ENCODE results near the gene JAKMIP1.
"Not testable (repeated sequence)": the region's sequence is repeated elsewhere in the genome, so short reads cannot be mapped to it uniquely, and the experiment has no call there.

The JAKMIP1 gene

GRCh38 chr4:6229671-6230501 lies 29.5 kb upstream of the JAKMIP1 start:
- no peak for DNase-seq (ENCODE audit: extremely low read depth in 1 of 2, low read depth in 1 of 2)

GRCh38 chr4:6229095-6229494 lies 28.7 kb upstream of the JAKMIP1 start:
- DNase-seq (ENCODE audit: extremely low read depth in 1 of 2, low read depth in 1 of 2): no peak

GRCh38 chr4:6228158-6229067 lies 28.1 kb upstream of the JAKMIP1 start:
- DNase-seq (ENCODE audit: extremely low read depth in 1 of 2, low read depth in 1 of 2): no peak

GRCh38 chr4:6227412-6228157 lies 27.2 kb upstream of the JAKMIP1 start:
- DNase-seq (ENCODE audit: extremely low read depth in 1 of 2, low read depth in 1 of 2): no peak

- DNase-seq (ENCODE audit: extremely low read depth in 1 of 2, low read depth in 1 of 2): no peak
These were observed 26.2 kb upstream of the JAKMIP1 start for GRCh38 chr4:6226506-6226905.

GRCh38 chr4:6225469-6225868 lies 25.1 kb upstream of the JAKMIP1 start:
- no peak for DNase-seq (ENCODE audit: extremely low read depth in 1 of 2, low read depth in 1 of 2)

- DNase-seq (ENCODE audit: extremely low read depth in 1 of 2, low read depth in 1 of 2): no peak
These were observed 24.4 kb upstream of the JAKMIP1 start for GRCh38 chr4:6224735-6225134.

- no peak for DNase-seq (ENCODE audit: extremely low read depth in 1 of 2, low read depth in 1 of 2)
These were observed 22.5 kb upstream of the JAKMIP1 start for GRCh38 chr4:6222761-6223292.

- no peak for DNase-seq (ENCODE audit: extremely low read depth in 1 of 2, low read depth in 1 of 2)
These were observed 21.8 kb upstream of the JAKMIP1 start for GRCh38 chr4:6221851-6222760.

GRCh38 chr4:6221301-6221850 lies 21.0 kb upstream of the JAKMIP1 start:
- no peak for DNase-seq (ENCODE audit: extremely low read depth in 1 of 2, low read depth in 1 of 2)

- no peak for DNase-seq (ENCODE audit: extremely low read depth in 1 of 2, low read depth in 1 of 2)
These were observed 17.5 kb upstream of the JAKMIP1 start for GRCh38 chr4:6217716-6218381.

- no peak for DNase-seq (ENCODE audit: extremely low read depth in 1 of 2, low read depth in 1 of 2)
These were observed 16.2 kb upstream of the JAKMIP1 start for GRCh38 chr4:6216588-6216987.

- no peak for DNase-seq (ENCODE audit: extremely low read depth in 1 of 2, low read depth in 1 of 2)
These were observed 9.6 kb upstream of the JAKMIP1 start for GRCh38 chr4:6209921-6210320.

- not testable (repeated sequence) for DNase-seq (ENCODE audit: extremely low read depth in 1 of 2, low read depth in 1 of 2)
These were observed 8.9 kb upstream of the JAKMIP1 start for GRCh38 chr4:6209291-6209690.

- DNase-seq (ENCODE audit: extremely low read depth in 1 of 2, low read depth in 1 of 2): no peak
These were observed 8.1 kb upstream of the JAKMIP1 start for GRCh38 chr4:6208416-6208815.

GRCh38 chr4:6207602-6208001 lies 7.3 kb upstream of the JAKMIP1 start:
- no peak for DNase-seq (ENCODE audit: extremely low read depth in 1 of 2, low read depth in 1 of 2)

- DNase-seq (ENCODE audit: extremely low read depth in 1 of 2, low read depth in 1 of 2): no peak
These were observed 6.5 kb upstream of the JAKMIP1 start for GRCh38 chr4:6206771-6207290.

GRCh38 chr4:6205973-6206372 lies 5.6 kb upstream of the JAKMIP1 start:
- DNase-seq (ENCODE audit: extremely low read depth in 1 of 2, low read depth in 1 of 2): no peak

- no peak for DNase-seq (ENCODE audit: extremely low read depth in 1 of 2, low read depth in 1 of 2)
These were observed 5.2 kb upstream of the JAKMIP1 start for GRCh38 chr4:6205567-6205931.
